Measurements from ENCODE around the gene KCNIP1. TPM values are rescaled to one million over a fixed set of nuclear protein-coding genes. Genes with fewer than 3 reads are reported as not detected.

KCNIP1 gene
- total RNA-seq, 4 donors from 2014 or later, result 0.94 to 1.6 (median 1.1) TPM; not detected in 1

GRCh38 chr5:170640731-170641588 lies 137.1 kb downstream of the KCNIP1 start:
- Histone ChIP-seq H3K36me3 (no peaks in the 10 kb centered on the region), H3K27me3 (peaks cover 46% of the 10 kb centered on the region), H3K27ac (no peak overlapping the region), H3K4me1 (peaks cover 0 to 5% (median 0%) of the 10 kb centered on the region in 3 donors), H3K4me3 (no peak overlapping the region), H3K9me3 (no peaks in the 10 kb centered on the region)
- ATAC-seq, result no peak
- 59 to 60% methylated on average over 1 to 8 of the region's 13 CpGs for WGBS, 2 donors (ENCODE audit: low coverage in 1 of 2)
- TF ChIP-seq, protein P1, sequence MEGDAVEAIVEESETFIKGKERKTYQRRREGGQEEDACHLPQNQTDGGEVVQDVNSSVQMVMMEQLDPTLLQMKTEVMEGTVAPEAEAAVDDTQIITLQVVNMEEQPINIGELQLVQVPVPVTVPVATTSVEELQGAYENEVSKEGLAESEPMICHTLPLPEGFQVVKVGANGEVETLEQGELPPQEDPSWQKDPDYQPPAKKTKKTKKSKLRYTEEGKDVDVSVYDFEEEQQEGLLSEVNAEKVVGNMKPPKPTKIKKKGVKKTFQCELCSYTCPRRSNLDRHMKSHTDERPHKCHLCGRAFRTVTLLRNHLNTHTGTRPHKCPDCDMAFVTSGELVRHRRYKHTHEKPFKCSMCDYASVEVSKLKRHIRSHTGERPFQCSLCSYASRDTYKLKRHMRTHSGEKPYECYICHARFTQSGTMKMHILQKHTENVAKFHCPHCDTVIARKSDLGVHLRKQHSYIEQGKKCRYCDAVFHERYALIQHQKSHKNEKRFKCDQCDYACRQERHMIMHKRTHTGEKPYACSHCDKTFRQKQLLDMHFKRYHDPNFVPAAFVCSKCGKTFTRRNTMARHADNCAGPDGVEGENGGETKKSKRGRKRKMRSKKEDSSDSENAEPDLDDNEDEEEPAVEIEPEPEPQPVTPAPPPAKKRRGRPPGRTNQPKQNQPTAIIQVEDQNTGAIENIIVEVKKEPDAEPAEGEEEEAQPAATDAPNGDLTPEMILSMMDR (IDR thresholded peaks at IDR 0.05), result no peak
- no peak for TF ChIP-seq EP300 (IDR thresholded peaks at IDR 0.05)
- no peak for TF ChIP-seq POLR2AphosphoS5 (IDR thresholded peaks at IDR 0.05)
- no peak for TF ChIP-seq POLR2A (IDR thresholded peaks at IDR 0.05)

DNA sequence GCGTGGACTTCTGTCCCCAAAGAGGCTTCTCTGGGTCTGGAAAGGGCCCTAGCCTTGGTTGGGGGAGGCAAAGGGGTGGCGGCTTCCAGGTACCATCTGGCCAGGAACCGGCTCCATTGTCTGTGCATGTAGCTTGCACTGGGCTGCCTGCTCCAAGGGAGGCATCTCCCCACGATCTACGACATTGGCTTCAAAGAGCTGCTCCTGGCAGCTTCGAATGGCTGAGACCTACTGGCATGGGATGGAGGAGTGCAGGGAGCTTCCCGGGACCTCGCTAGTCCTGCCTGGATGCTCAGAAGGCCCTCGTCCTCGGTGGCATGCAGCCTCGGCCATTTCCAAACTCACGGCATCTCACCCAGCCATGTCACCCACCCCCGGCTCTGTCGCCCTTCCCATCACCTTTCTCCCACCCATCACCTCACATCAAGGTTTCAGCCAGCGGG lies 137.8 kb downstream of the KCNIP1 start:
- TF ChIP-seq POLR2AphosphoS5 (IDR thresholded peaks at IDR 0.05) (no peak), EP300 (IDR thresholded peaks at IDR 0.05) (no peak), POLR2A (IDR thresholded peaks at IDR 0.05) (no peak)
- TF ChIP-seq, protein P1 (IDR thresholded peaks at IDR 0.05), result no peak
- Histone ChIP-seq H3K27me3 (peaks cover 46% of the 10 kb centered on the region), H3K4me1 (peaks cover 0 to 5% (median 0%) of the 10 kb centered on the region in 3 donors), H3K9me3 (no peaks in the 10 kb centered on the region), H3K4me3 (no peak overlapping the region), H3K36me3 (no peaks in the 10 kb centered on the region), H3K27ac (no peak overlapping the region)
- ATAC-seq, result no peak
- 74 to 92% methylated on average over 6 to 7 of the region's 15 CpGs for WGBS, 2 donors (ENCODE audit: low coverage in 1 of 2)

DNA sequence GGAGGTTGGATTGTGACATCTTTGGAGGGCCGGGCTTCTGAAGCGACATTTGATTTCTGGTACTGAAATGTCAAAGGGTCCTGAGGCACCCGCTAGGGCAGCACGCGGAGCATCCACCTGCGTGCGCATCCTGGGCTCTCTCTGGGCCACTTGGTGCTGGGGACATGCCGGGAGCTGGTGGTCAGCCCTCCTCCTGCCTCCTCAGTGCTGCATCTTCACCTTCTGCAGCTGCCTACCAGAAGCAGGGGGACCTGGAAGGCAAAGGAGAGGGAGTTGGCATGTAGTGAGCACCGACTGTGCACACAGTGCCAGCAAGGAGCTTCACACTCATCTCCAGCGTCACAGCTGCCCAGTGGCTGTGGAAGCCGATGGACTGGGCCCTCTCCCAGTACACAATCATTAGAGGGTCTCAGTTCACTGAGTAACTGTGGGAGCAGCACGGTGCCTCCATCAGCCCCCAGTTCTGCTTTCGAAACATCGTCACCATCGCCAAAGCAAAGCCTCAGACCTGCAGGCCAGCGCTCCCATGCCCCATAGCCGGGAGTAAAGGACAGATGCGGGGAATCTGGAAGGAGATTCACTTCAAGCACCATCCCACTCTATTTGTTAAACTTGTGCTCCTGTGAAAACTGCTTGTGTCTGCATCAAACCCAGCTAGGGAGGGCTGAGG lies 138.4 kb downstream of the KCNIP1 start:
- TF ChIP-seq POLR2A (IDR thresholded peaks at IDR 0.05), result no peak
- TF ChIP-seq, protein P1 (IDR thresholded peaks at IDR 0.05), result no peak
- TF ChIP-seq EP300 (IDR thresholded peaks at IDR 0.05), result no peak
- no peak for TF ChIP-seq POLR2AphosphoS5 (IDR thresholded peaks at IDR 0.05)
- WGBS, 2 donors (ENCODE audit: low coverage in 1 of 2), result 60 to 87% methylated on average over 1 to 3 of the region's 18 CpGs
- Histone ChIP-seq H3K9me3 (no peaks in the 10 kb centered on the region), H3K36me3 (no peaks in the 10 kb centered on the region), H3K4me3 (no peak overlapping the region), H3K4me1 (peaks cover 0 to 5% (median 0%) of the 10 kb centered on the region in 3 donors), H3K27me3 (peaks cover 46% of the 10 kb centered on the region), H3K27ac (no peak overlapping the region)
- no peak for ATAC-seq

- 55 to 100% methylated on average over 1 to 3 of the region's 3 CpGs for WGBS, 2 donors (ENCODE audit: low coverage in 1 of 2)
- Histone ChIP-seq H3K4me1 (peaks cover 0 to 5% (median 0%) of the 10 kb centered on the region in 3 donors), H3K36me3 (no peaks in the 10 kb centered on the region), H3K9me3 (no peaks in the 10 kb centered on the region), H3K27ac (no peak overlapping the region), H3K4me3 (no peak overlapping the region), H3K27me3 (peaks cover 46% of the 10 kb centered on the region)
- ATAC-seq, result no peak
- TF ChIP-seq EP300 (IDR thresholded peaks at IDR 0.05) (no peak), POLR2A (IDR thresholded peaks at IDR 0.05) (no peak), POLR2AphosphoS5 (IDR thresholded peaks at IDR 0.05) (no peak)
- TF ChIP-seq, protein P1 (IDR thresholded peaks at IDR 0.05), result no peak
Observed at GRCh38 chr5:170642776-170643436, 139.1 kb downstream of the KCNIP1 start.

All from gastroesophageal sphincter (tissue), 4 donors.